H9 (cell line): ENCODE data around the gene CELF1. TPM values are rescaled to one million over a fixed set of nuclear protein-coding genes. Genes with fewer than 3 reads are reported as not detected.

ENCODE experiments used
- DNase-seq: peaks from one replicate; pipeline ENCODE4 v3.0.0-alpha.2; 2017
- H2AFZ ChIP-seq: one replicate; pipeline ENCODE4 v1.6.1; 2013; ENCODE audit warnings: mild to moderate bottlenecking, low read length, control low read depth, moderate library complexity
- H2AK5ac ChIP-seq: 2 replicates; pipeline ENCODE4 v1.6.1; 2013; ENCODE audit warnings: low read length, control low read depth, mixed read lengths; ENCODE audit not compliant: insufficient read length
- H2BK120ac ChIP-seq: one replicate; pipeline ENCODE4 v1.6.1; 2013; ENCODE audit warnings: low read depth, mild to moderate bottlenecking, low read length, control low read depth, inconsistent platforms; ENCODE audit not compliant: poor library complexity, severe bottlenecking
- H2BK12ac ChIP-seq: 2 replicates; pipeline ENCODE4 v1.6.1; 2013; ENCODE audit warnings: low read length, control low read depth, mixed read lengths, low read depth; ENCODE audit not compliant: insufficient read length
- H2BK15ac ChIP-seq: 2 replicates; pipeline ENCODE4 v1.6.1; 2013; ENCODE audit warnings: low read depth, low read length, control low read depth
- H2BK20ac ChIP-seq: one replicate; pipeline ENCODE4 v1.6.1; 2013; ENCODE audit warnings: low read depth, mild to moderate bottlenecking, low read length, control low read depth, inconsistent platforms; ENCODE audit not compliant: poor library complexity, severe bottlenecking
- H2BK5ac ChIP-seq: 2 replicates; pipeline ENCODE4 v1.6.1; 2013; ENCODE audit warnings: low read length, control low read depth, mixed read lengths; ENCODE audit not compliant: insufficient read length
- H3K14ac ChIP-seq: 2 replicates; pipeline ENCODE4 v1.6.1; 2013; ENCODE audit warnings: low read length, control low read depth; ENCODE audit not compliant: insufficient read depth
- H3K18ac ChIP-seq: 2 replicates; pipeline ENCODE4 v1.6.1; 2013; ENCODE audit warnings: low read depth, mild to moderate bottlenecking, mixed read lengths, low read length, control low read depth; ENCODE audit not compliant: insufficient read length
- H3K23ac ChIP-seq: 2 replicates; pipeline ENCODE4 v1.6.1; 2013; ENCODE audit warnings: low read length, control low read depth, mixed read lengths, low read depth; ENCODE audit not compliant: insufficient read length
- H3K23me2 ChIP-seq: 2 replicates; pipeline ENCODE4 v1.6.1; 2013; ENCODE audit warnings: low read depth, mild to moderate bottlenecking, mixed read lengths, low read length, control low read depth; ENCODE audit not compliant: insufficient read length, poor library complexity, severe bottlenecking
- H3K27ac ChIP-seq: 2 replicates; pipeline ENCODE4 v1.5.1; 2013; ENCODE audit warnings: low read length, control low read depth, mixed read lengths, low read depth; ENCODE audit not compliant: insufficient read length
- H3K27me3 ChIP-seq: 2 replicates; pipeline ENCODE4 v1.6.1; 2013; ENCODE audit warnings: low read length, control low read depth, inconsistent platforms; ENCODE audit not compliant: insufficient read depth
- H3K4ac ChIP-seq: 2 replicates; pipeline ENCODE4 v1.6.1; 2013; ENCODE audit warnings: low read depth, mild to moderate bottlenecking, control low read depth, inconsistent platforms, low read length, moderate library complexity
- H3K4me1 ChIP-seq: 2 replicates; pipeline ENCODE4 v1.6.1; 2013; ENCODE audit warnings: low read length, control low read depth, inconsistent platforms; ENCODE audit not compliant: insufficient read depth
- H3K4me2 ChIP-seq: 2 replicates; pipeline ENCODE4 v1.6.1; 2013; ENCODE audit warnings: low read length, control low read depth, mixed read lengths; ENCODE audit not compliant: insufficient read length, insufficient read depth
- H3K56ac ChIP-seq: 2 replicates; pipeline ENCODE4 v1.6.1; 2013; ENCODE audit warnings: low read depth, mild to moderate bottlenecking, mixed read lengths, low read length, control low read depth; ENCODE audit not compliant: insufficient read length
- H3K79me1 ChIP-seq: 2 replicates; pipeline ENCODE4 v1.6.1; 2013; ENCODE audit warnings: low read depth, mild to moderate bottlenecking, moderate library complexity, low read length, control low read depth, inconsistent platforms; ENCODE audit not compliant: insufficient read depth, poor library complexity, severe bottlenecking
- H3K79me2 ChIP-seq: 2 replicates; pipeline ENCODE4 v1.6.1; 2013; ENCODE audit warnings: low read length, control low read depth, inconsistent platforms; ENCODE audit not compliant: insufficient read depth
- H3K9ac ChIP-seq: 2 replicates; pipeline ENCODE4 v1.6.1; 2013; ENCODE audit warnings: low read length, control low read depth, mixed read lengths; ENCODE audit not compliant: insufficient read length; ENCODE audit errors: extremely low read depth
- H3K9me3 ChIP-seq: one replicate; pipeline ENCODE4 v1.6.1; 2013; ENCODE audit warnings: low read depth, low read length, inconsistent platforms; ENCODE audit not compliant: control insufficient read depth
- H3T11ph ChIP-seq: one replicate; pipeline ENCODE4 v1.6.1; 2013; ENCODE audit warnings: mild to moderate bottlenecking, low read length, control low read depth, inconsistent platforms
- H4K20me1 ChIP-seq: one replicate; pipeline ENCODE4 v1.6.1; 2013; ENCODE audit not compliant: control insufficient read depth, insufficient read length, insufficient read depth
- H4K5ac ChIP-seq: 2 replicates; pipeline ENCODE4 v1.6.1; 2013; ENCODE audit warnings: low read depth, mild to moderate bottlenecking, mixed read lengths, low read length, control low read depth; ENCODE audit not compliant: insufficient read length
- H4K8ac ChIP-seq: replicated peaks from 2 replicates; pipeline ENCODE4 v1.6.1; 2013; ENCODE audit warnings: low read length, control low read depth, mixed read lengths, low read depth; ENCODE audit not compliant: insufficient read length
- H4K91ac ChIP-seq: 2 replicates; pipeline ENCODE4 v1.6.1; 2013; ENCODE audit warnings: low read depth, mild to moderate bottlenecking, moderate library complexity, mixed read lengths, low read length, control low read depth; ENCODE audit not compliant: insufficient read length
- H3K27ac Mint-ChIP-seq, 3 experiments: 2 replicates in 2 of 3; 3 replicates in 1 of 3; pipeline ENCODE4 v1.8.0; 2020 to 2021; ENCODE audit warnings: mixed read lengths in 3 of 3, mild to moderate bottlenecking in 1 of 3, moderate library complexity in 1 of 3
- H3K27me3 Mint-ChIP-seq: 2 replicates; pipeline ENCODE4 v1.8.0; 2021; ENCODE audit warnings: low read depth, mild to moderate bottlenecking, moderate library complexity, mixed read lengths
- H3K36me3 Mint-ChIP-seq, 3 experiments: 2 replicates in 2 of 3; 3 replicates in 1 of 3; pipeline ENCODE4 v1.8.0; 2020 to 2021; ENCODE audit warnings: low read depth in 3 of 3, mixed read lengths in 3 of 3; ENCODE audit not compliant: insufficient read depth in 1 of 3
- H3K4me1 Mint-ChIP-seq, 2 experiments: 2 replicates each; pipeline ENCODE4 v1.8.0; 2020; ENCODE audit warnings: mixed read lengths in 2 of 2
- H3K4me3 Mint-ChIP-seq, 2 experiments: 2 replicates in 1 of 2; 3 replicates in 1 of 2; pipeline ENCODE4 v1.8.0; 2020 to 2021; ENCODE audit warnings: mild to moderate bottlenecking in 2 of 2, mixed read lengths in 2 of 2, moderate library complexity in 1 of 2
- H3K9me3 Mint-ChIP-seq, 2 experiments: 2 replicates in 1 of 2; 3 replicates in 1 of 2; pipeline ENCODE4 v1.8.0; 2020; ENCODE audit warnings: mild to moderate bottlenecking in 2 of 2, mixed read lengths in 2 of 2, moderate library complexity in 1 of 2
- WGBS: extraction: QIAGEN DNeasy Blood & Tissue Kit; methylation state at CpG from one replicate; pipeline ENCODE4 v1.1.7; 2013; ENCODE audit warnings: missing lambda C conversion rate, low lambda C conversion rate, mixed read lengths; ENCODE audit not compliant: insufficient read length; ENCODE audit errors: extremely low coverage; 5-methylcytosine and 5-hydroxymethylcytosine counted together
- total RNA-seq: library from RNA; stranded (reverse); gene quantifications from 2 replicates; pipeline ENCODE4 v1.2.1, GENCODE V29; 2021
- TF ChIP-seq, protein P1 (sequence below): fragments of 200-600 bp; sonication (generic); conservative IDR thresholded peaks from 3 replicates; pipeline ENCODE4 v1.8.0; 2021; ENCODE audit warnings: antibody characterized with exemption, mild to moderate bottlenecking

CELF1 gene
- total RNA-seq, 1 experiment from 2014 or later: 211 TPM

DNA sequence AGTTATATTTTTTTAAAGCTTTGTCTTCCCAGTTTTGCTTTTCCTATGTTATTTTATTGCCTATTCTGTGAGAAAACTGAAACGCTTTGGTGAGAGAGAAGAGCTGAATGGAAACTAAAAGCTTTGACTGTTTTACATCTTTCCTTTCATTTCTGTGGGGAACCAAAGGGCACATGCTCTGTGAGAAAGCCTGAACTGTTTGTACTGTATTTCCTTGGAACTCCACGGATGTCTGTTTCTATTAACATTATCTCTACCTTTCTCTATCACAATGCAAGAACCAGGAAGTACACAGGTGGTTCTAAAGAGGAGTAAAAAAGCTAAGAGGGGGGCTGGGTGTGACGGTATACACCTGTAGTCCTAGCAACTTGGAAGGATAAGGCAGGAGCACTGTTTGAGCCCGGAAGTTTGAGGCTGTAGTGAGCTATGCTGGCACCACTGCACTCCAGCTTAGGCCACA is 43.8 kb downstream of the CELF1 start:
- no peaks in the 10 kb centered on the region for H3K9me3 ChIP-seq
- no peak overlapping the region for H3K27ac ChIP-seq
- no peaks in the 10 kb centered on the region for H3K23me2 ChIP-seq
- Mint-ChIP-seq H3K27me3 (no peaks in the 10 kb centered on the region), H3K36me3 (peaks cover 0 to 17% (median 4%) of the 10 kb centered on the region in 3 experiments; a peak in 4 of 7 replicates), H3K4me1 (peaks cover 50 to 57% of the 10 kb centered on the region in 2 experiments), H3K27ac (peak overlapping the region; percentile 18 to 54 (median 42)), H3K9me3 (no peaks in the 10 kb centered on the region), H3K4me3 (no peak overlapping the region; a peak in 1 of 5 replicates)
- peaks cover 46% of the 10 kb centered on the region; the same call in 1 of the 2 replicates for H3K79me2 ChIP-seq
- 0 out of 2 replicates have a peak overlapping the region, but pooled peaks have one; percentile 44 for H3K14ac ChIP-seq
- no peak for DNase-seq
- no peak overlapping the region for H3K23ac ChIP-seq
- H3K9ac ChIP-seq: no peak overlapping the region
- H3K27me3 ChIP-seq: no peaks in the 10 kb centered on the region
- H2AFZ ChIP-seq: no peak overlapping the region
- no peak overlapping the region for H4K8ac ChIP-seq
- H4K5ac ChIP-seq: no peak overlapping the region
- H3K4ac ChIP-seq: no peak overlapping the region
- no peak overlapping the region for H3K18ac ChIP-seq
- WGBS: no CpG with 5 or more reads among the region's 4 CpGs
- H3T11ph ChIP-seq: no peak overlapping the region
- no peak overlapping the region for H2BK20ac ChIP-seq
- no peak overlapping the region for H2AK5ac ChIP-seq
- H3K79me1 ChIP-seq: peaks cover 11% of the 10 kb centered on the region
- no peak overlapping the region for H4K91ac ChIP-seq
- no peak overlapping the region for H2BK12ac ChIP-seq
- H2BK120ac ChIP-seq: no peak overlapping the region
- H3K4me1 ChIP-seq: peaks cover 19% of the 10 kb centered on the region; the same call in 1 of the 2 replicates
- H4K20me1 ChIP-seq: no peaks in the 10 kb centered on the region
- no peak overlapping the region for H2BK5ac ChIP-seq
- no peak overlapping the region for H3K4me2 ChIP-seq
- TF ChIP-seq, protein P1, sequence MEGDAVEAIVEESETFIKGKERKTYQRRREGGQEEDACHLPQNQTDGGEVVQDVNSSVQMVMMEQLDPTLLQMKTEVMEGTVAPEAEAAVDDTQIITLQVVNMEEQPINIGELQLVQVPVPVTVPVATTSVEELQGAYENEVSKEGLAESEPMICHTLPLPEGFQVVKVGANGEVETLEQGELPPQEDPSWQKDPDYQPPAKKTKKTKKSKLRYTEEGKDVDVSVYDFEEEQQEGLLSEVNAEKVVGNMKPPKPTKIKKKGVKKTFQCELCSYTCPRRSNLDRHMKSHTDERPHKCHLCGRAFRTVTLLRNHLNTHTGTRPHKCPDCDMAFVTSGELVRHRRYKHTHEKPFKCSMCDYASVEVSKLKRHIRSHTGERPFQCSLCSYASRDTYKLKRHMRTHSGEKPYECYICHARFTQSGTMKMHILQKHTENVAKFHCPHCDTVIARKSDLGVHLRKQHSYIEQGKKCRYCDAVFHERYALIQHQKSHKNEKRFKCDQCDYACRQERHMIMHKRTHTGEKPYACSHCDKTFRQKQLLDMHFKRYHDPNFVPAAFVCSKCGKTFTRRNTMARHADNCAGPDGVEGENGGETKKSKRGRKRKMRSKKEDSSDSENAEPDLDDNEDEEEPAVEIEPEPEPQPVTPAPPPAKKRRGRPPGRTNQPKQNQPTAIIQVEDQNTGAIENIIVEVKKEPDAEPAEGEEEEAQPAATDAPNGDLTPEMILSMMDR: no peak
- no peak overlapping the region for H2BK15ac ChIP-seq
- H3K56ac ChIP-seq: no peak overlapping the region
